ENCODE measurements around the gene HOXB5.

HOXB5 gene

GRCh38 chr17:48615963-48616716 lies 22.6 kb upstream of the HOXB5 start:
- DNase-seq (ENCODE audit: low read depth) = no peak

DNA sequence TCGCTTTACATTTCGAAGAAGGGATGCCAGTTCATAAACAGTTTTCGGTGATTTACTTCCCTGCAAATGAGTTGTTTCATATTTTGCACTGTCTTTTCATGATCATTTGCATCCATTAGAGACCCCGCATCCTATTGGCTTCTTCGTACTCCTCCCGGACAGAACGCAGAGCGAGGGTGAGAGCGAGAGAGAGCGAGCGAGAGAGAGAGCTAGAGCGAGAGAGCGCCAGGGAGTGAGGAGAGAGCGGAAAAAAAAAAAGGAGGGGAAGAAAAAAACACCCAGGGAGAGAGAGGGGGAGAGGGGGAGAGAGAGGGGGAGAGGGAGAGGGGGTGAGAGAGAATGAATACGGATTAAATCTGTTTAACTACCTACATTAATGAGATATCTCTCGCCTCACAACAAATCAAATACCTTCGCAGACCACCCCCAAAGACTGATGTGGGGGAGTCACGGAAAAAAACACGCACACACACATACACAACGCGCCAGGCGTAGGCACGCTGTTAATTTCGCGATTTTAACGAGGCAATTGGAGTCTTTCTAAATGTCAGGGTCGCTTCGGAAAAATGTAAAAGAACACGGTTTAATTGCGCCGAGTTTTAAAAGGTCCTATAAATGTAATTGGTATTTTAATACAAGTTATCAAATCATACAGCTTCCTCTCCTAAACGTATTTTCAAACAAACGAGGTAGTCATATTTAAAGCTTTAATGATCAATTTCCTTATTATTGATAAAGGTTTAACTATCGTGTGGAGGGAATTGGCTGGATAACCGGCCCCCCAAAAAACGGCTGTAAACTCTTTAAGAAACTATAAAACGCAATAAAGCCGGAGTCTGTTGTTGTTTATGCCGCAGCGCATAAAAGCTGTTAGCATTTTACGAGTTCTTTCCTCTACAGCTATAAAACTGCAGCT lies 21.7 kb upstream of the HOXB5 start, which contains the start of gene HOXB8:
HOXB8 (minus strand) TSS at position 246 of the 916 bp plus-strand sequence. CDS start 588 bp downstream, outside the sequence.
- no peak for DNase-seq (ENCODE audit: low read depth)

- no peak for DNase-seq (ENCODE audit: low read depth)
Observed at GRCh38 chr17:48613862-48614694, 20.5 kb upstream of the HOXB5 start.

GRCh38 chr17:48612854-48613691 lies 19.5 kb upstream of the HOXB5 start:
- no peak for DNase-seq (ENCODE audit: low read depth)

DNA sequence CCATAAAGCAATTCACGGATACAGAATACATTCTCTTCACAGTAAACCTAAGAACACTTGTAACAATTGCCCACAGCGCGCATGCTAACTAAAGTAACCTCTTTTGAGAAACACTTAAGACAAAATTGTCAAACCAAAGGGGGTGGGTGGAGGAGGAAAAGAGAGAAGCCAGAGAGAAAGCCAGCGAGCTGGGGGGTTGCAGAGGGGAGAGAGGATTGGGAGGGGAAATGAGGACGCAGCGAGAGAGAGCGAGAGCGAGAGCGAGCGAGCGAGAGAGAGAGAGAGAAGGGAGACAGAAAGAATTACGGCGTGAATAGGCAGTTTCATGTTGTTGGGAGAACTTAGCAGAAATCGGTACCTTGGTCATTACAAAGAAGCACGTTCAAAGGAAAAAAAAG lies 18.9 kb upstream of the HOXB5 start:
- no peak for DNase-seq (ENCODE audit: low read depth)

DNA sequence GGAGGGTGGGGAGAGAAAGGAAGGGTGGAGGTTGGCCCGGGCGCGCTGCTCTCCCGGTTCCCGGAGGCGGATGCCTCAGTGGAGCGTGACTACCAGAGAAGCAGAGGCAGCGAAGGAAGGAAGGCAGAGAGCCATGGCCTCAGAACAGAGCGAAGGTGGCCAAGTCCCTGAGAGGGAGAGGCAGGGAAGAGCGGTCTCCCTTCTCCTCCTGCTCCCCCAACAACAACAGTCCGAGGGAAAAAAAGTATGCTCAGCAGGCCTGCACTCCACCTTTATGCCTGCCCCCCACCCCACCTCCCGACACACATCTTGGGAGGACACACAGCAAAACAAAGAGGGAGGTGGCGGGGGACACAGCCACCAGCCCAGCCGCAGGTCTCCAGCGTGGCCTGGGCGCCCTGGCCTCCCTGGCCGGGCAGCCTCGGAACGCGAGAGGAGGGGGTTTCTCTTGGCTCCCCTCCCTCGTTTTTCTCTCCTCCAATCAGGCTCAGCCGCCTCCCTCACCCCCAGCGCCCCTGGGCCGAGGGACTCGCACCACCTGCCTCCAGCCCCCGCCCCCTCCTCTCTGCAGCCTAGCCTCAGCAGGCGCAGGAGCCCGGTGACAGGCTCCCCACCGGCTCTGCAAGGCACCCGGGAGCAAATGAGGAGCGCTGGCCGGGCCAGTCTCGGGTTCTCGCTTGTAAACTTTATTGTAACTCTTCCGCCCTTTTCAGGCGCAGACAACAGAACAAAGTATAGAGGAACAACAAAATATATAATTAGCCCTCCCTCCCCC lies 18.3 kb upstream of the HOXB5 start:
- DNase-seq (ENCODE audit: low read depth) = no peak

GRCh38 chr17:48611213-48611612 lies 17.6 kb upstream of the HOXB5 start:
- DNase-seq (ENCODE audit: low read depth) = no peak

DNA sequence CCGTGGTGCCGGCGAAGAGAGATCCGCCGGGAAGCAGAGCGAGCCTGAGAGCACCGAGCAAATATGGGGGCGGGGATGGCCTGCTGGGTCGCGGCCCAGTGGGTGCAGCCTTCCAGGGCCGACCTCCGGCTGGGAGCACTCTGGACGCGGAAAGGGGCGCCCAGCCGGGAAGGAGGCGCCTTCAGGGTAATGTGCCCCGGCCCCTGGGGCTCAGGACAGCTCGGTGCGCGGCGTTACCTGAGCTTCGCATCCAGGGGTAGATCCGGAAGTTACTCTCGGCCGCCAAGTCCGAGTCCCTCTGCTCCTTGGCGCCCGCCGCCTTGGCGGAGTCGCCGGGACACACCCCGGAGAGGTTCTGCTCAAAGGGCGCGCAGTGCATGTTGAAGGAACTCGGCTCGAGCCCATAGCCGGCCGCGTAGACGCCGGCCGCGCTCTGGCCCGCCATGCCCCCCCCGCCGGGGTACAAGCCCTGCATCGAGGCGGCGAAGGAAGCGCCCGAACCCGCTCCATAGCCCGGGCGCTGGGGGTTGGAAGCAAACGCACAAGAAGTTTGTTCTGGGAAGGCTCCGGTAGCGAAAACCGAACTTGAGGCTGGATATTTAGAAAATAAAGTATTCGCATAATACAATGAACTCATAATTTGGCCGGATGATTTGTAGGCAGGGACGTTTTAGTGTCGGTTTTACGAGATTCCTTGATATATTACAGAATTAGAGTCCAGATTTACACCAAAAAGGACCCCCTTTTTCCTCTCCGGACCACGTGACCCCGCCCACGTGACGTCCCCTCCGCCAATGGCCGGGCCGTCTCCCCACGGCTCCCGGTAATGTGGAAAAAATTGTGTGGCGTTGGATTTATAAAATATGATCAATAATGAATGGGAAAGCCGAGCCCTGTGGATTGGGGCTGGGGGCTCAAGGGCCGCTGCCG lies 17.0 kb upstream of the HOXB5 start, which contains the start of gene HOXB7:
HOXB7 (minus strand) TSS at position 736 of the 930 bp plus-strand sequence; CDS start at position 637, 99 bp downstream.
- DNase-seq (ENCODE audit: low read depth) = no peak

GRCh38 chr17:48609759-48610281 lies 16.2 kb upstream of the HOXB5 start:
- DNase-seq (ENCODE audit: low read depth) = no peak

DNA sequence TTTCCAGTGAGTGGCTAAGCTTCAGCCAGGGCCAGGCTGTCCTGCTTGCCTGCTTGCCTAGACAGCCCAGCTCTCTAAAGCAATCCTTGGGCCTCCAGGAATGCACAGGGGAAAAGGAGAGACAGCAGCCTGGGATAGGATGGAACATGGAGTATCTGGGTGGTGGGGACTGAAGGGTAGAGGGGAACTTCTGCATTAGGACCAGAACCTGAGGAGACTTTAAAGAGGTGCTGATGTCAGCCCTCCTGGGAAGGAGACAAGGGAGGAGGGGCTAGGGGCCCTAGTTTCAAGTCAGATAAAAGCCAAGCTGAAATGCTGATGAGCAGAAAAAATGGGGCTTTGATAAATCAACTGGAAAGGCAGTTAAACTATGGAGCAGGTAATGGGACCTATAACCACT lies 15.5 kb upstream of the HOXB5 start:
- DNase-seq (ENCODE audit: low read depth) = no peak

DNA sequence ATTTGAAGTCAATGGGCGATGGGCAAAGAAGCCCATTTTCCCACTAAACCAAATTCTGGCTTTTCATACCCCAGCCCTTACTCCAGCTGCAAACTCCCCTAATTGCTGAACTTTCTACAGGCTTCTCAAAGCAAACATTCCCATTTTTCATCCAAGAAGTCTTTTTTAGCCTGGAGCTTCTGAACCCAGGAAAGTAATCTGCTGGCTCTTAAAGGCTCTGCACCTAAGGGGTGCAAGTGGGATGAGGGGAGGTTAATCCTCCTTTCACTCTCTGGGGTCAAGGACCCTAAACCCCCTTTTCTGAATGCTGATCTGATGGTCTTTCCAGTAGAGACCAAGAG lies 14.9 kb upstream of the HOXB5 start:
- DNase-seq (ENCODE audit: low read depth) = no peak

DNA sequence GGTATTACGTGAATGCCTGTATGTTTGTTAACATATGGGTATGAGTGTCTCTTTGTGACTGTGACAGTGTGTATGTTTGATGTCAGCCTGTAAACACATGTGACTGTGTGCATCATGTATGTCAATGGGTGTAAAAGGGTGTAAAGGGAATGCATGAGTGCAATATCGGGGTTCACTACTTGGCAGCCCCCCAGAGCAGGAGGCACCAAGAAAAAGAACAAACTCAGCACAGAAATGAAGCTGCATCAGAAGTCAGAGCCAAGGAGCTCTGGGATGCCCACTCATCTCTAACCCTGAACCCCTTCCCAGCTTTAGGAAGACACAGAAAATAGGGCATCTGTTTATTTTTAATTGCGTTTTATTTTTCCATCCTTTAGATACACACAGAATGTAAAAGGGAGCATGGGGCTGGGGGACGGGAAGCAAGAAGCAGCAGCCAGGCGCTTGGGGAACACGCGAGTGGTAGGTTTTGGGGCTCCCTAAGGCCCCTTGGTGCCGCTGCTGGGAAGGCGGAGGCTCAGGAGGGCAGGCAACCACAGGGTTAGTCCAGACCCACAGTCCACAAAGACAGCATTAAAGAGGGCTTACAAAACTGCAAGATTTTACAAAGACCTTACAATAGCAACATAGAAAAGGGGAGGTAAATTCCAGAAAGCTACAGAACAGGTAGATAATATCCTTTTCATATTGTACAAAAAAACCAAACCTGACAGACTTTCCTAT lies 13.5 kb upstream of the HOXB5 start:
- no peak for DNase-seq (ENCODE audit: low read depth)

DNA sequence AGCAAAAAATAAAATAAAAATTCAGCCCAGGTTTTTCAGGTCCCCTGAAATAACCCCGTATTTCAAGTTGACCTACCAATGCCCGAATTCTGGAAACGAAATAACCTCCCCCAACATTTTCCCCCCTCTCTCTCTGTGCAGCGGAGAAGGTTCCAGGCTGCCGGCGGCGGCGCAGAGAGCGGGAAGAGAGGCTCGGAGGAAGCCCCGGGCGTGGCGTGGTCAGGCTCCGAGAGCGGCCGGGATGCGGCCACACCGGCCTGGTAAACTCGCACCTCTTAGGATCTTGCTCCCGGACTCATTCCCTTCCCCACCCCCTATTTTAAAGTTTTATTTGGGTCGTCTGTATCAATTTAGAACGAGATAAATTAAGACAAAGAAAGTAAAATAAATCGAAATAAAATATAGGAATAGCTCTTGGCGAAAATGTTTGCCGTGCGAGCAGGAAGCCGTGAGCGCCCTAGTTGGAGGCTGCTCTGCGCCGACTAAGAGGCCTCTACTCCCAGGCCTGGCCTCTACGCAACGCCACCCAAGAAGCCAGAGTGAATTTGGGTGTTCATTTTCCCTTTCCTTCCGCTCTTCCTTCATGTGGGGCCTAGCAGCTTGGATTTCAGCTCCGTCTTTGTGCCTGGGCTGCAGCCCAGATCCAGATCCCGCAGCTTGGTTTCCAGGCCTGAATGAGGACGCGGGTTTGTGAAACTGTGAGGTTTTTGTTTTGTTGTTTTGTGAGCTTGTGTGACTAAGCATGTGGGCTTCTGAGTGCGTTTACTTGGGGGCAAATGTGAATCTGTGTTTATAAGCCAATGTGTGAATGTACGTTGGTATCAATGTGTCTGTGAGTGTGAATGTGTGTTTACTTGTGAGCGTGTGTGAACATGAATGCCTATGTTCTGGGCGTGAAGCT lies 12.7 kb upstream of the HOXB5 start:
- no peak for DNase-seq (ENCODE audit: low read depth)

- no peak for DNase-seq (ENCODE audit: low read depth)
Observed at GRCh38 chr17:48605409-48605919, 11.9 kb upstream of the HOXB5 start.

DNA sequence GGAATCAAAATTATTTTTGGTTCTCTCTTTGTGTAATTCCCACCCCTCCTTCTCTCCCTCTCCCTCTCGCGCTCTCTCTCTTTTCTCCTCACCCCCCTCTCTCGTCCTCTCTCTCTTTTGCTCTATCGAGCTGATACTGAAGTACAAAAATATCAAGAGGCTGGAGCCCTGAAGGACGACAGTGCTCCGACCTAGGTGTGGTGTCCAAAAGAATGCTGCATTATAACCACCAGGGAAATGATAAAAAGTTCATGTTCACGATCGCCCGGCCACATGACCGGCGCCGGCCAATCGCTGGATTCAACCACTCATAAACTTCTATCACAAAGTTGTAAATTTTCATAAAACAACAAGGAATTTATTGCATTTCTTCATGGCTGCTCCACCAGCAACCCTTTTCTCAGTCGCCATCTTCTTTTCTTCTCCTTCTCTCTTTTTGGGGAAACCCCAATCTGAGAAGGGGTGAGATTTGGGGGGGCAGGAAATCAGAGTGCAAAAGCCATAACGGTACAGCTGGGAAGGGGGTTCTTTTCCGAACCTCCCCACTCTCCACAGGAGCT lies 11.3 kb upstream of the HOXB5 start, which contains the start of gene HOXB6:
HOXB6 (minus strand) TSS at position 217 of the 560 bp plus-strand sequence. CDS start 6,836 bp downstream, outside the sequence.
- DNase-seq (ENCODE audit: low read depth) = no peak

- DNase-seq (ENCODE audit: low read depth) = no peak
Observed at GRCh38 chr17:48603959-48604769, 10.6 kb upstream of the HOXB5 start.

Data from stimulated activated CD8-positive, alpha-beta memory T cell treated with anti-CD3 and anti-CD28 coated beads, Interleukin-12 subunit alpha, Interleukin-12 subunit beta, amount 100 ng/mL, for 4 hours (primary cell).